GM23248 (cell line): Measurements from ENCODE around the gene BCL2L13.

Experiments used
- EZH2 ChIP-seq: fragments of 200-600 bp; sonication (generic); IDR thresholded peaks from 2 replicates; pipeline ENCODE4 v1.6.1; 2018; ENCODE audit warnings: antibody characterized with exemption, mild to moderate bottlenecking; ENCODE audit not compliant: insufficient read depth, poor library complexity, severe bottlenecking
- EZH2phosphoT487 ChIP-seq: fragments of 200-600 bp; sonication (generic); IDR thresholded peaks from 2 replicates; pipeline ENCODE4 v1.6.1; 2018; ENCODE audit warnings: antibody characterized with exemption, moderate library complexity, mild to moderate bottlenecking, low read depth; ENCODE audit not compliant: insufficient read depth

- TF ChIP-seq EZH2 (no peak), EZH2phosphoT487 (no peak)
Measured at GRCh38 chr22:17726006-17726927, 87.7 kb downstream of the BCL2L13 start.
